LoVo (cell line): ENCODE results near the gene PGRMC2.

Experiments used
- DNase-seq: peaks from one replicate; pipeline ENCODE4 v3.0.0-alpha.2; 2016; ENCODE audit warnings: low spot score

The PGRMC2 gene

GRCh38 chr4:128298852-128299251 lies 11.2 kb upstream of the PGRMC2 start:
- DNase-seq = no peak

- DNase-seq = no peak
Measured at GRCh38 chr4:128298146-128298758, 10.6 kb upstream of the PGRMC2 start.

DNA sequence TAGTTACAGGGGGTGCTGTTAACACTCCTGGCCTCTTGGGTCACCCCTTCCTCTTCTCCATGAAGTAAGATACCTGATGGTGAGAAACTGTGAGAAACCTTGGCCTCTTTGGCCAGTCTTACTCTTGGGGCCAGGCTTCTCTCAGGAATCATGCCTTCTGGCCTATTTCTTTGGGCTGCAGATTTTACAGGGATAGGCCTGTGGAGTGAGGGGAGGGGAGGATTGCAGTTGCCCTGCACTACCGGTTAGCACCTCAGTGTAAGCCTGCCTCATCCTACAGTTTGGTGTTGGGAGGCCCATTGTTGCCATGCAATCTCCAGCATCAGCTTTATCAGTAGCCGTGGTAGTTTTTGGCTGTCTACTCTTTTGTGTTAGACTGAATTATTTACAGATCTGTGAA lies 7.6 kb upstream of the PGRMC2 start:
- no peak for DNase-seq

GRCh38 chr4:128294464-128294863 lies 6.9 kb upstream of the PGRMC2 start:
- DNase-seq = no peak

DNA sequence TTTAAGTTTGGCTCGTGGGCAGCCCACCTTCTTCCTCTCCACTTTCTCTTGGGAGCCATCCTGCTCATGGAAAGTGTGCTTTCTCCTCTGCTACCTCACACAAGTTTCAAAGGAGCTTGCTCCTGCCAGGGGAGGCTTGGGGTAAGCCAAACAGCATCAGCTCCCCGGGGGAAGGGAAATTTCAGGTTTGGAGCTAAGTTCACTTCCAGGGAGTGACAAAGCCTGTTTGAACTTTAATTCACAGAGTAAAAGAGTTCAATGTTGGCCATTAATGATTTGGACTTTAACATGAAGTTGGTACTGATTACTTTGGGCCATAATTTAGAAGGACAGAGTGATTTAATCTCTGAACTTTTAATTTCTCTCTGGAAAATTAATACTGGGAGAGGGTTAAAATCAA lies 4.7 kb upstream of the PGRMC2 start:
- no peak for DNase-seq

DNA sequence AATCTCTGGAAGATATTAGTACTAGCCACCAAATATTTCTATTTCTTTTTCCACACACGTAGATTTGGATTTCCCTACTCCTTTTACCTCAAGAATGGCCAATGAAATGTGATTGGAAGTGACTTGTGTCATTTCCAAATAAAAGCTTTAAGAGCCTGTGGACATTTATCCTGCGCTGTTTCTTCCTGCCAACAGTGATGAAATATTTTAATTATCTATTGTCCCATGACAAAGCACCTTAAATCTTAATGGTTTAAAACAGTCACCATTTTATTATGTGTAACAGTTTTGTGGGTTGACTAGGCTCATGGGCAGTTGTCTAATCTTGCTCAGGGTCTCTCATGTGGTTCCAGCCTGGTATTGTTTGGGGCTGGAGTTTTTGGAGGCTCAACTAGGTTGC lies 3.5 kb upstream of the PGRMC2 start:
- no peak for DNase-seq

DNA sequence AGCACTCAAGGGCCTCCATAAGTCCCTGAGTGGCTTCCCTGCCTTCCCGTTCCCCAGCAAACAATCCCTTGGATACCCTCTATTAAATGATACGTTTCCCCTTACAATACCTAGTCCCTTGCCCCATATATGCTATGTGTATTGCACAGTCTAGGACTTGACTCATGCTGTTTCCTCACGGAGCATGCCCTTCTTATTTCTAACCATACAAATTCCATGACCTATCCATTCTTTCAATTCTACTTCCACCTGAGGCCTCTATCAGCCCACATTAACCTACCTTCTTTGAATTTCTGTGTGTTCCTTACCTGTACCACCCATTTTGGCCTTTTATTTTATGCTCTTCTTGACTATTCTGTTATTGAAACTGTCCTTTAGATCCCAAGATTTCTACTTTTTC lies 2.9 kb upstream of the PGRMC2 start:
- DNase-seq = no peak

DNA sequence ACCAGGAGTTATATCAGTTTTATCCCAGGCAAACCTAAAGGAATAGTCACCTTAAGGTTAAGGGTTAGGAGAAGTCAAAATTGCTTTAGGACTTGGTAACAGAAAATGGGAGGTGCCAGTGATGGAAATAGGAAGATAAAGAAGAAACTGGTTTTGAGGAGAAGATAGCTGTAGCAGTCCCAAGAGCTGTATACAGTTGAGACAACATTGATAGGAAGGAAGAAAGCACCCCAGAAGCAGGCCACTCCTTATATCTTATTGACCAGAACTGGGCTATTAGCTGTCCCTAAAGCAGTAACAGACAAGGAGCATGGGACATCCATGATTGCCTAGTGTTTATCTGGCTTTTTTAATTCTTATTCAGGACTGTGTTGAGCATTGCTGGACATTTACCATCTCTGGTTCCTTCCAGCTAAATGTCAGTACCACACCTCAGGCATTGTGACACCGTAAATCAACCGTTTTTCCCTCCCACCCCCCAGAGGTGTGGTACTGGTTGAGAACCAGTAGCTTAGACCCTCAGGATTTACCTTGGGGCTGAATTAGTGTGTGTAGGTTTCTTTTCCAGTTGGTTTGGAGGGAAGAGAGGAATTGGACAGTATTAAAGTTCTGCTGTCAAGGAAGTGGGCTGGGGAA lies 2.0 kb upstream of the PGRMC2 start:
- no peak for DNase-seq

DNA sequence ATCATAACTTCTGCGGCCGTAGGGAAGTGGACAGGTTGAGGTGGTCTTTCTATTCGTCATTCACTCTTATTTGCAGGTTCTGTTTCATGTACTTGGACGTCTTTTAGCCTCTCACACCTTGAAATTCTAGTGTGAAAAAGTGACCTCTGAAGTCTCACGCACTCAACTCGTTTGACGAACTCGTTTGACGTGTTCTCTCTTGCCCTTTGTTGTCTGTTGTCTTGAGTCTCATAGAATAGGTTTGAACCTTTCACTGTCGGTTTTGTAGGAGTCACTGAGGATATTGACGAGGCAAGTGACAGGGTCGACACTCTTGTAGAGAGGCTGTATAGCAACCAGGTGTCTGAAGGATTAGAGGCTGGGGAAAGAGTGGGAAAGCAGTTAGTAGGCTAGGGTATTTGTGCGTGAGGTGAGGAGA lies 1.1 kb upstream of the PGRMC2 start:
- peak; percentile 31 for DNase-seq

DNA sequence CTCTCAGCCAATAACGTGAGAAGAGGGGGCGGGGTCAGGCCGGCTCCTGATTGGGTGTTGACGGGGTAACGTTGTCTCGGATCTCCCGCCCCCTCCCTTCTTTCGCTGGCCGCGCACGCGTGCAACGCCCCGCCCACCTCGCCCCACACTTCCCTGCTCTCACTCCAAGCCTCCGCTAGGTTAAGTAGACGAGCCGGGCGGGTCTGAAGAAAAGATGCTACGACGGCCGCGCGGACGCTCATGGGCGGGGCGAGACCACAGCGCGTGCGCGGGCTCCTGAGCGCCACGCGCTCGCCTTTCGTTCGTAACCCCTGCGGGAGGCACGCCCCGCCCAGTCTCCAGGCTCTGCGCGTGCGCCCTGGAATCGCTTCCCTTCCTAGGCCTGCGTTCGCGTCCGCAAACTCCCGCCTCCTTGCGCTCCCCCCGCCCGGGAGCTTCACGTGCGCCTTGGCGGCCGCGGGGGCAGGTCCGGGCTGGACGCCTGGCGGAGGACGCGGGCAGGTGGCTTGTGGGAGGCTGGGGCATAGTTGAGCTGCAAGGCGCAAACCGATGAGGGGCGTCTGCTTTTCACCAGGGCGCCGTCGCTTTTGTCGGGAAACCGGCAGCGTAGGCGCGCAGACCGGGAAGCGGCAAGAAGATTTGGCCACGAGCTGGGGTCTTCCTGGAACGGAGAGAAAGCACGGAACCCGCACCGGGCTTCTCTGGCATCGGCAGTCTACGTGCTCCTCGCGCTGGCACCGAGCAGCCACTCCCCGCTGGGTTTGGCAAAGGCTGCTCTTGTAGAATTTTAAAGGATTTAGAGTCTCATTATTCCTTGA lies 467 bp upstream of the PGRMC2 start:
- DNase-seq = peak; percentile 97

GRCh38 chr4:128286474-128287058 lies 1.0 kb downstream of the PGRMC2 start:
- DNase-seq = peak; percentile 46

DNA sequence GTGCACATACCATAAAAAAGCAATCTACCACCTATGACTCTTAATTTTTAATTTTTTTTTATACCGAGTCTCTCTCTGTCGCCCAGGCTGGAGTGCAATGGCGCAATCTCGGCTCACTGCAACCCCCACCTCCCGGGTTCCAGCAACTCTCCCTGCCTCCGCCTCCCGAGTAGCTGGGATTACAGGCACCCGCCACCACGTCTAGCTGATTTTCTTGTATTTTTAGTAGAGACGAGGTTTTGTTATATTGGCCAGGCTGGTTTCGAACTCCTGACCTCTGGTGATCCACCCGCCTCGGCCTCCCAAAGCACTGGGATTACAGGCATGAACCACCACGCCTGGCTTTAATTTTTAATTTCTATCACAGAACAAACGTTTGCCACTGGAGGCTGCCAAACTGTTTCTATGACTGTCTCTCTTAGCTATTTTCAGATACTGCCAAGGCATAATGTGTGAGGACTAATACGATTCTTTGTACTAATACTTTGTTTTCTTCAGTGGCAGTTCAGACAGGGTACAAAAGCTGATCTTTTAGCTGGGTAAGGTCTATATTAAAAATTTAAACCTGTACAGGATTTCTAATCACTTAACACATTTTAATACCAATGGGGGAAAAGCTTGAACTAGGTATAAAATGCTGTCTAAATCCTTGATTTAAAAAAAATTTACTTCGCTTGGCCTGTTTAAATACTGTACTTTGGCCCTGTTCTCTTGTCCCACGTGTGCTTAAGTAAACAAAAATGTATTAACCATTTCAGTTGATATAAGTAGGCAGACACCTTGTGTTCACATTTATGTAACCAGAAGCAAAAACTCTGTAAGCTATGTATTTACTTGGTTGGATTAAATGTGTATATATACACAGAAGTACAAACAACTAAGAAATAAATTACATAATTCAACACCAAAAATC lies 2.3 kb downstream of the PGRMC2 start:
- DNase-seq = peak; percentile 36

DNA sequence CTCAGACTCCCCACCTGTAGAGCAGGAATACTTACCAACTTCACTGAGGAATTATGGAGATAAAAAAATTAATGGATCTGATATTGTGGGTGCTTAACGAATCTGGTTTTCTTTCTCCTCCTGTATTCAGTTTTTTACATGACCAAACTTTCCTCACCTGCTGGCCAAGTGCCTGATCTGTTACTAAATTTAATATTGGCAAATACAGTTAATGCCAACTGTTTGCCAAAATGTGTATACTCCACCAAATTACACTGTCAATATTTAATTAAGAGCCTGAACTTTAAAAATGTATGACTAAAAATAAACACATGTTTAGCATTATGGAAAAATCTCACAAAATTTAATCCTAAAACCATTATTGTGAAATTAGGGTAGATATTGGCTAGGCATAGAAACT lies 3.3 kb downstream of the PGRMC2 start:
- DNase-seq = no peak

GRCh38 chr4:128283071-128283470 lies 4.5 kb downstream of the PGRMC2 start:
- DNase-seq = no peak

- no peak for DNase-seq
Measured at GRCh38 chr4:128282516-128282915, 5.1 kb downstream of the PGRMC2 start.

- no peak for DNase-seq
Measured at GRCh38 chr4:128281354-128281753, 6.3 kb downstream of the PGRMC2 start.

GRCh38 chr4:128279624-128280225 lies 7.9 kb downstream of the PGRMC2 start:
- no peak for DNase-seq

GRCh38 chr4:128277856-128278255 lies 9.8 kb downstream of the PGRMC2 start:
- DNase-seq = no peak

DNA sequence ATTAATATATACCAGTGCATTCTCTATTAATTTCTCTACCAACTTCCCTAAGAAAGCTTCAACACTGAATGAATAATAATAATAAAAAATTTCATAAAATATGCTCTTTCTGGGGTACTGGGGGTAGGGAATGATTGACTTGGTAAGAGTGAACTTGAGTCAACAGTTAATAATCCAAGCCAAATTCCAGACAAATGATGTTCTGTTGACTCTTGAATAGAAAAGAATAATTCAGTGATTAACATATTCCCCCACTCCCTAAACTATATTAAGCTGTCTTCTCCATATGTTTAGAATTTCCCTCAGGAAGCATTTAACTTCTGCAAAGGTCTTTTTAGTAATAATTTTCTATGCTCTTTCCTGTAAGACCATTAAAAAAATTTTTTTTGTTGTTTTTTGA lies 12.3 kb downstream of the PGRMC2 start:
- DNase-seq = no peak

DNA sequence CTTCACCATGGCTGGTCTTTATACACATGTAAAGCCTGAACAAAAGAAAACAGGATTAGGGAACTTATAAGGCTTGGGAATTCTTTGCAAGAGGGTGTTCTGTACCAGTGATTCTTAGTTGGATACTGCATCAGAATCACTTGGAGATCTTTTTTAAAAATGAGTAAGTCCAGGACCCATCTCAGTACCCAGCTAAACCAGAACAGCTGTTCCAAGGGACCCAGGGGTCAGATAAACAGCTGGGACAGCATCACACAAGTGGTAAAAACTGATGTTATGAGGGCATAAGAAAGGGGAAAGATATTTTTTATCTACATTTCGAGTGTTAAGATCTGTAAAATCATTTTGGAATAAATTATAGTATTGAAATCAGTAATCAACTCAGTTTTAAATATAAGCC lies 16.1 kb downstream of the PGRMC2 start:
- DNase-seq = no peak

DNA sequence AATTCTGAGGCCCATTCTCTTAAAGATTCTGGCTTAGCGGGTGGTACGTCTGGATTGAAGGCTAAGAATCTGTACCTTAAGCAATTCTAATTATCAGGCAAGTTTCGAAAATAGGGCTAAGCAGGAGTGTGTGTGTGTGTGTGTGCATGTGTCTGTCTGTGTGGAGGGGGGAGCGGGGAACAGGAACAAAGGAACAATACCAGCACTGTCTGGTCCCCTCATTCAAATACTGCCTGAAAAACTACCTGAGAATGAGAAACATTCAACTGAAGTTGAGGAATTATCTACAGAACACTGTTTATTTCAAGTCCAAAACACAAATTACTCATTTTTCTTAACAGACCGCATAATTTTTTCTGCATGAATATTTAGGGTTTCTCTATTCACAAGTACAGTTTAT lies 18.6 kb downstream of the PGRMC2 start:
- no peak for DNase-seq
